Measurements from ENCODE around the gene MAPKAP1. TPM values are rescaled to one million over a fixed set of nuclear protein-coding genes. Genes with fewer than 3 reads are reported as not detected.

Gene MAPKAP1
- total RNA-seq, 2 donors from 2014 or later: 54.9 to 70.1 TPM

- Histone ChIP-seq H3K9me3 (no peaks in the 10 kb centered on the region), H3K4me1 (peaks cover 7% of the 10 kb centered on the region), H3K4me3 (no peak overlapping the region), H3K9ac (ENCODE audit: low read depth in 2 of 2, low read length in 2 of 2) (no peak overlapping the region), H3K27me3 (no peaks in the 10 kb centered on the region), H3K27ac (no peak overlapping the region), H3K36me3 (no peaks in the 10 kb centered on the region)
- intact Hi-C loops (cut with DNase I): no loop called here
- TF ChIP-seq, protein P1, sequence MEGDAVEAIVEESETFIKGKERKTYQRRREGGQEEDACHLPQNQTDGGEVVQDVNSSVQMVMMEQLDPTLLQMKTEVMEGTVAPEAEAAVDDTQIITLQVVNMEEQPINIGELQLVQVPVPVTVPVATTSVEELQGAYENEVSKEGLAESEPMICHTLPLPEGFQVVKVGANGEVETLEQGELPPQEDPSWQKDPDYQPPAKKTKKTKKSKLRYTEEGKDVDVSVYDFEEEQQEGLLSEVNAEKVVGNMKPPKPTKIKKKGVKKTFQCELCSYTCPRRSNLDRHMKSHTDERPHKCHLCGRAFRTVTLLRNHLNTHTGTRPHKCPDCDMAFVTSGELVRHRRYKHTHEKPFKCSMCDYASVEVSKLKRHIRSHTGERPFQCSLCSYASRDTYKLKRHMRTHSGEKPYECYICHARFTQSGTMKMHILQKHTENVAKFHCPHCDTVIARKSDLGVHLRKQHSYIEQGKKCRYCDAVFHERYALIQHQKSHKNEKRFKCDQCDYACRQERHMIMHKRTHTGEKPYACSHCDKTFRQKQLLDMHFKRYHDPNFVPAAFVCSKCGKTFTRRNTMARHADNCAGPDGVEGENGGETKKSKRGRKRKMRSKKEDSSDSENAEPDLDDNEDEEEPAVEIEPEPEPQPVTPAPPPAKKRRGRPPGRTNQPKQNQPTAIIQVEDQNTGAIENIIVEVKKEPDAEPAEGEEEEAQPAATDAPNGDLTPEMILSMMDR (IDR thresholded peaks at IDR 0.05): no peak
- no peak for DNase-seq
Observed at GRCh38 chr9:125547368-125547767, 159.6 kb downstream of the MAPKAP1 start.

DNA sequence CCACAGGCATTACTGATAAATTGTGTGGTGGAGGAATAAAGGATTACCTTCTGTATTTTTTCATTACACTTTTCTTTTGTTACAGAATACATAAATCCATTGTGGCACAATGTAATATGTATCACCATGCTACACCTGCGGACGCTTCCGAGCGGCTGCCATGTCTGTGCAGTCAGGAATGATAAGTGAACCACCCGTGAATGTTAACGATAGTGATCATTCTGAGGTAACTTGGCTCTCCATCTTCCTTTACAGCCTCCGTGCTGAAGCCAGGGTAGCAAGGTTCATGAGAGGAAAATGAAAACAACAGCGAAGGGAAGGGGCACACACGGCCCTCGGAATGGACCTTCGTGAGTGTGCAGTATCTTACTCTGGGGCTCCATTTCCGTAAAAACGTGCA, 161.2 kb downstream of the MAPKAP1 start:
- TF ChIP-seq, protein P1 (IDR thresholded peaks at IDR 0.05): no peak
- no peaks in the 10 kb centered on the region for H3K27me3 ChIP-seq
- H3K9me3 ChIP-seq: no peaks in the 10 kb centered on the region
- H3K4me3 ChIP-seq: no peak overlapping the region
- H3K9ac ChIP-seq (ENCODE audit: low read depth in 2 of 2, low read length in 2 of 2): no peak overlapping the region
- H3K4me1 ChIP-seq: peaks cover 2% of the 10 kb centered on the region
- H3K27ac ChIP-seq: no peak overlapping the region
- no peak for DNase-seq
- no peaks in the 10 kb centered on the region for H3K36me3 ChIP-seq
- intact Hi-C loops (cut with DNase I): no loop called here

- no peak overlapping the region for H3K27ac ChIP-seq
Observed at GRCh38 chr9:125544988-125545651, 161.9 kb downstream of the MAPKAP1 start.

DNA sequence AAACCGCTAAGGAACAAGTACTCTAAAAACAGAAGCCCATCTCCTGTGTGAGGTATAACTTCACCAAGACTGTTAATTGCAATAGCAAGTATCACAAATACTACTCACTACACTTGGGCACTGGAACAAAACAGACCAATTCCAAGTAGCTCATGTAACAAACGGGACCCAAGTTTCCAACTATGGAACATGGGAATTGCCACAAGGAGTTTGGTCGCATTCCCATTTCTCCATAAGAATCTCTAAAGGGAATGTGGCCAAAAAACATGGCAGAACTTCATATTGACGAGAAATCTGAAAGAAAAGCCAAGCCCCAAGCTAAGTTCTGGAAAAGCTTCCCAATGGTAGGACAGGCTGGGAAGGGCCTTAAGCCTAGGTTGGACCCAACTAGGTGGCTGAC, 162.5 kb downstream of the MAPKAP1 start:
- no peak for DNase-seq

More at GRCh38 chr9:125544988-125545651, 161.9 kb downstream of the MAPKAP1 start:
- Histone ChIP-seq H3K9me3 (no peaks in the 10 kb centered on the region), H3K27me3 (no peaks in the 10 kb centered on the region), H3K36me3 (no peaks in the 10 kb centered on the region), H3K4me3 (no peak overlapping the region), H3K4me1 (no peaks in the 10 kb centered on the region), H3K9ac (ENCODE audit: low read depth in 2 of 2, low read length in 2 of 2) (no peak overlapping the region)
- TF ChIP-seq, protein P1 (IDR thresholded peaks at IDR 0.05): no peak
- intact Hi-C loops (cut with DNase I): no loop called here
- DNase-seq: no peak

DNA sequence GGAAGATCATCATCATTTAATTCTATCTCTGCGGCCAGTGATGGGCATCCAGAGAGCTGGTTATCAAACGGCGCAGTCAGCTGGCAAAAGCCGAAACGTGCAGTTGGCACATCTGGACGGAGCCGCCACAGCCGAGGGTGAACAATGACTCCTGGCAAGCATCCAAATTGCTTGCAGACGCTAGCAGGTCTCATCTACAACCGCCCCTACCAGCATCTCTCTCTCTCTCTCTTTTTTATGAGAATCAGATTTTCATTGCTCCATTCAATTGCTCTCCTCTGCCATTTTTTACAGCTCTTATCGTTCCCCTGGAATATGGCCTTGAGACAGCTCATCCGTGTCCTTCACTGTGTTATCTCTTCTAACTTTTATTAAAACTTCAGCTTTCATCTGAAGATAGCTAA, 165.2 kb downstream of the MAPKAP1 start:
- Histone ChIP-seq H3K27ac (no peak overlapping the region), H3K36me3 (no peaks in the 10 kb centered on the region), H3K4me3 (no peak overlapping the region), H3K9me3 (no peaks in the 10 kb centered on the region), H3K4me1 (no peaks in the 10 kb centered on the region), H3K27me3 (no peaks in the 10 kb centered on the region), H3K9ac (ENCODE audit: low read depth in 2 of 2, low read length in 2 of 2) (no peak overlapping the region)
- intact Hi-C loops (cut with DNase I): no loop called here
- TF ChIP-seq, protein P1 (IDR thresholded peaks at IDR 0.05): no peak
- DNase-seq: no peak

More for the DNA sequence above, 162.5 kb downstream of the MAPKAP1 start:
- H3K36me3 ChIP-seq: no peaks in the 10 kb centered on the region
- no peaks in the 10 kb centered on the region for H3K27me3 ChIP-seq
- intact Hi-C loops (cut with DNase I): no loop called here
- H3K27ac ChIP-seq: no peak overlapping the region
- no peaks in the 10 kb centered on the region for H3K9me3 ChIP-seq
- TF ChIP-seq, protein P1 (IDR thresholded peaks at IDR 0.05): no peak
- H3K4me3 ChIP-seq: no peak overlapping the region
- no peaks in the 10 kb centered on the region for H3K4me1 ChIP-seq
- no peak overlapping the region for H3K9ac ChIP-seq (ENCODE audit: low read depth in 2 of 2, low read length in 2 of 2)

Data from colonic mucosa (tissue), 4 donors.